Adipocyte (in vitro differentiated cells): ENCODE data around the gene CFAP299.

ENCODE experiments used
- DNase-seq: peaks from one replicate; pipeline ENCODE4 v3.0.0-alpha.2; 2015; ENCODE audit warnings: low read depth
- H3K27me3 ChIP-seq: replicated peaks from 2 replicates; pipeline ENCODE4 v1.7.0; 2013; ENCODE audit warnings: mild to moderate bottlenecking, low read length, moderate library complexity; ENCODE audit not compliant: control insufficient read depth, insufficient read depth
- H3K36me3 ChIP-seq: 2 replicates; pipeline ENCODE4 v1.7.0; 2013; ENCODE audit warnings: low read length, mild to moderate bottlenecking, moderate library complexity; ENCODE audit not compliant: control insufficient read depth, insufficient read depth, severe bottlenecking
- H3K4me1 ChIP-seq: 2 replicates; pipeline ENCODE4 v1.7.0; 2013; ENCODE audit warnings: mild to moderate bottlenecking, low read length, moderate library complexity; ENCODE audit not compliant: control insufficient read depth, insufficient read depth
- H3K4me3 ChIP-seq: 2 replicates; pipeline ENCODE4 v1.7.0; 2013; ENCODE audit warnings: mild to moderate bottlenecking, low read length, moderate library complexity
- H3K9ac ChIP-seq: 2 replicates; pipeline ENCODE4 v1.7.0; 2013; ENCODE audit warnings: mild to moderate bottlenecking, low read length, moderate library complexity
- H3K9me3 ChIP-seq: 2 replicates; pipeline ENCODE4 v1.7.0; 2013; ENCODE audit warnings: mild to moderate bottlenecking, low read length, moderate library complexity; ENCODE audit not compliant: control insufficient read depth

Gene CFAP299

DNA sequence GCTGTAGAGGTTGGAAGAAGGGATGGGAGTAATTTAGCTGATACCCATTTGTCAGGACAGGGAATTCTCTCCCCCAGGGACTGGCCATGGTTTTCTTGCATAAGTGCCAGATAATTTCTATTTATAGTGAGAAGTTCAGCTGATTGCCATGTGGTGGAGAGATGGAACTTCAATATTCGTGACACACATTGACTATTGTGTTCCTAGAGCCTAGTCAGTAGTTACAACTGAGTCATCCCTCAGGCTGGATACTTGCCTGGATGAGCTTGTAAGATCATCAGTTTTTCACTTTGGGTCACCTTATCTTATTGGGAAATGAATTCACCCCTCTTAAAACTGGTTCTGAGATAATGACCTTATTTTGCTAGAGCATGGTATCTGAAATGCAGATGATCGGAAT lies 32.2 kb downstream of the CFAP299 start:
- DNase-seq, result no peak
- H3K9me3 ChIP-seq, result peaks cover 5% of the 10 kb centered on the region
- H3K4me3 ChIP-seq, result no peak overlapping the region
- peaks cover 3% of the 10 kb centered on the region for H3K4me1 ChIP-seq
- H3K36me3 ChIP-seq, result no peaks in the 10 kb centered on the region
- no peak overlapping the region for H3K9ac ChIP-seq
- H3K27me3 ChIP-seq, result no peaks in the 10 kb centered on the region

DNA sequence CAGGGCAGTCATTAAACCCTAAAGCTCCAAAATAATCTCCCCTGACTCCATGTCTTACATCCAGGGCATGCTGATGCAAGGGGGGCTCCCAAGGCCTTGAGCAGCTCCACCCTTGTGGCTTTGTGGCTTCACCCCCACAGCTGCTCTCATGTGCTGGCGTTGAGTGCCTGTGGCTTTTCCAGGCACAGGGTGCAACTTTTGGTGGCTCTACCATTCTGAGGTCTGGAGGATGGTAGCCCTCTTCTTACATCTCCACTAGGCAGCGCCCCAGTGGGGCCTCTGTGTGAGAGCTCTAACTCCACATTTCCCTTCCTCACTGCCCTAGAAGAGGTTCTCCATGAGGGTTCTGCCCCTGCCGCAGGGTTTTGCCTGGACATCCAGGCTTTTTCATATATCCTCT lies 35.1 kb downstream of the CFAP299 start:
- Histone ChIP-seq H3K9me3 (peaks cover 5% of the 10 kb centered on the region), H3K27me3 (no peaks in the 10 kb centered on the region), H3K4me1 (peaks cover 3% of the 10 kb centered on the region), H3K36me3 (no peaks in the 10 kb centered on the region), H3K4me3 (no peak overlapping the region), H3K9ac (no peak overlapping the region)
- no peak for DNase-seq

GRCh38 chr4:80371046-80371445 lies 35.5 kb downstream of the CFAP299 start:
- DNase-seq, result no peak
- Histone ChIP-seq H3K27me3 (no peaks in the 10 kb centered on the region), H3K4me3 (no peak overlapping the region), H3K4me1 (peaks cover 3% of the 10 kb centered on the region), H3K9ac (no peak overlapping the region), H3K36me3 (no peaks in the 10 kb centered on the region), H3K9me3 (peaks cover 5% of the 10 kb centered on the region)

DNA sequence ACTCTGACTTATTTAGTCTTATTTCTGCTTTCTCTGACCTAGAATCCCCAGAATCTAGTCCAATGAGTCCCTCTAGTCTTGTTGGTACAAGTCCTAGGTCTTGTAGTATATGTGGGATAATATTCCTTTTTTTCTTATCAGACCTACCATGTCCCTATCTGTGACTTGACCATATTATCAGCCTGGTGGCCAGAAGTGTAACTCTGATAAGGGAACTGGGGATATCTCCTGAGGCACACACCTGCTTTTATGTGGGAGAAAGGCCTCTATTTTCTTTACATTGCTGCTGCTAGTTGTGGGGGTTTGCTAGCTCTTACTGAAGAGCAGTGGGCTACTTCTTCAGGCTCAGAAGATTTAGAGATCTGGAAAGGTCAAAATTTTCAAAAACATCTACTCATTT lies 38.6 kb downstream of the CFAP299 start:
- Histone ChIP-seq H3K9me3 (peaks cover 5% of the 10 kb centered on the region), H3K27me3 (no peaks in the 10 kb centered on the region), H3K4me1 (no peaks in the 10 kb centered on the region), H3K4me3 (no peak overlapping the region), H3K36me3 (no peaks in the 10 kb centered on the region), H3K9ac (no peak overlapping the region)
- no peak for DNase-seq

DNA sequence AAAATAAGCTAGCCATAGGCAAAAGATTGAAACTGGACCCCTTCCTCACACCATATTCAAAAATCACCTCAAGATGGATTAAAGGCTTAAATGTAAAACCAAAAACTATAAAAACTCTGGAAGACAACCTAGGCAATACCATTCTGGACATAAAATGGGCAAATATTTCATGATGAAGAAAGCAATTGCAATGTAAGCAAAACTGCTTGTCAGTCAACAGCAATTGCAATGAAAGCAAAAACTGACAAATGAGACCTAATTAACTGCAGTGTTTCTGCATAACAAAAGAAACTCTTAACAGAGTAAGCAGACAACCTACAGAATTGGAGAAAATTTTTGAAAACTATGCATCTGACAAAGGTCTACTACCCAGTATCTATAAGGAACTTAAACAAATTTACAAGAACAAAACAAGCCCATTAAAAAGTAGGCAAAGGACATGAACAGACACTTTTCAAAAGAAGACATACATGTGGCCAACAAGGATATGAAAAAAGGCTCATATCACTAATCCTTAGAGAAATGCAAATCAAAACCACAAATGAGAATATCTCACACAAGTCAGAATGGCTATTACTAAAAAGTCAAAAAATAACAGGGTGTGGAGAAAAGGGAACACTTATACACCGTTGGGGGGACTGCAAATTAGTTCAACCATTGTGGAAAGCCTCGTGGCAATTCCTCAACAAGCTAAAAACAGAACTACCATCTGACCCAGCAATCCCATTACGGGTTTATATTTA lies 46.7 kb downstream of the CFAP299 start:
- no peaks in the 10 kb centered on the region for H3K36me3 ChIP-seq
- DNase-seq, result no peak
- no peak overlapping the region for H3K4me3 ChIP-seq
- no peak overlapping the region for H3K9ac ChIP-seq
- no peaks in the 10 kb centered on the region for H3K9me3 ChIP-seq
- H3K4me1 ChIP-seq, result no peaks in the 10 kb centered on the region
- no peaks in the 10 kb centered on the region for H3K27me3 ChIP-seq

GRCh38 chr4:80385397-80386280 lies 50.1 kb downstream of the CFAP299 start:
- no peak for DNase-seq

DNA sequence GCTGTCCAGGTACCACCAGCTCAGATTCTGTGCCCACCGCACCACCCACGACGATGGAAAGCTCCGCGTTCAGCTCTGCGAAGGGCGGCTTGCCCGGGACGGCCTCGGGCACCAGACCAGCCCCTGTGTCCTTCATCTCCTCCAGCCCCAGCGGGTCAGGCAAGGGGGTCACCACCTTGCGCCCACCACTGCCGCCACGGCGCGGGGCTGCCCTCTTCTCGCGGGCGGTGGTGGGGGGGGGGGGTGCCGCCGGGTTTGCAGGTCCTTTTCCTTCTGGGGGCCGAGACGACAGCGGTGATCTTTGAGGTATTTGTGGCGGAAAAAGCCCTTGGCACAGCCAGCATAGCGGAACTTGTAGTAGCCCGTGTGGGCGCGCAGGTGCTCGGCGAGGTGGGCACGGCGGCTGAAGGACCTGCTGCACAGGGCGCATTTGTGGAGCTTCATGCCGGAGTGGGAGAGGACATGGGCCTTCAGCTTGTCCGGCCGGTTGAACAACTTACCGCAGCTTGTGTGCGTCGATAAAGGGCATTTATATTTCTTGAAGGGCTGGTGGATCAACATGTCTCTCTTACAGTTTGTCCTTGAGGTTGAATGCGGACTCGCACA lies 50.9 kb downstream of the CFAP299 start:
- H3K9me3 ChIP-seq, result no peaks in the 10 kb centered on the region
- no peaks in the 10 kb centered on the region for H3K36me3 ChIP-seq
- no peak overlapping the region for H3K9ac ChIP-seq
- H3K27me3 ChIP-seq, result no peaks in the 10 kb centered on the region
- no peaks in the 10 kb centered on the region for H3K4me1 ChIP-seq
- no peak for DNase-seq
- no peak overlapping the region for H3K4me3 ChIP-seq

More at GRCh38 chr4:80385397-80386280, 50.1 kb downstream of the CFAP299 start:
- H3K9me3 ChIP-seq, result no peaks in the 10 kb centered on the region
- H3K4me3 ChIP-seq, result no peak overlapping the region
- no peaks in the 10 kb centered on the region for H3K27me3 ChIP-seq
- no peaks in the 10 kb centered on the region for H3K4me1 ChIP-seq
- no peak overlapping the region for H3K9ac ChIP-seq
- no peaks in the 10 kb centered on the region for H3K36me3 ChIP-seq

GRCh38 chr4:80387390-80388283 lies 52.1 kb downstream of the CFAP299 start:
- Histone ChIP-seq H3K9ac (no peak overlapping the region), H3K36me3 (no peaks in the 10 kb centered on the region), H3K4me1 (no peaks in the 10 kb centered on the region), H3K4me3 (no peak overlapping the region), H3K9me3 (no peaks in the 10 kb centered on the region), H3K27me3 (no peaks in the 10 kb centered on the region)
- no peak for DNase-seq

DNA sequence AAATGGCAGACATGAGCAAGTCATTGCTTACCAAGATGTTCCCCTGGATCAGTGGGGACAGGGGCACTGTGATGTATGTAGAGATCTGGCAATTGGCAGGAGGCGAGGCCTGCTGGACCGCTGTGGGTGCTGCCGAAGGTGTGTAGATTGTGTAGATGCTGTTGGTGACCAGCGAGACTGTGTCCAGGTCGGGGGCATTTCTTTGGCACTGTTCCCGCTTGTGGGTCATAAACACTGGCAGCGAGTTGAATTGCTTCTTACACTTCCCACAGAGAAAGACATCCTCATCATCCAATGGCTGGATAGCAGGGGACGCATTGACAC lies 52.7 kb downstream of the CFAP299 start:
- no peak overlapping the region for H3K4me3 ChIP-seq
- no peaks in the 10 kb centered on the region for H3K9me3 ChIP-seq
- no peak overlapping the region for H3K9ac ChIP-seq
- no peaks in the 10 kb centered on the region for H3K27me3 ChIP-seq
- DNase-seq, result no peak
- H3K4me1 ChIP-seq, result no peaks in the 10 kb centered on the region
- H3K36me3 ChIP-seq, result no peaks in the 10 kb centered on the region

- H3K27me3 ChIP-seq, result no peaks in the 10 kb centered on the region
- DNase-seq, result no peak
- H3K36me3 ChIP-seq, result no peaks in the 10 kb centered on the region
- no peaks in the 10 kb centered on the region for H3K4me1 ChIP-seq
- H3K9me3 ChIP-seq, result peaks cover 4% of the 10 kb centered on the region
- no peak overlapping the region for H3K9ac ChIP-seq
- no peak overlapping the region for H3K4me3 ChIP-seq
Measured at GRCh38 chr4:80390178-80390577, 54.6 kb downstream of the CFAP299 start.
